OCI-LY7 (cell line): ENCODE data around the gene HABP2. TPM values are rescaled to one million over a fixed set of nuclear protein-coding genes. Genes with fewer than 3 reads are reported as not detected.

ENCODE experiments used
- BruUV-seq: library from RNA; stranded (reverse); fragments of 400-500 nt; replicated peaks from 2 replicates; lab custom pipeline; 2021; lab: Mats Ljungman, UMichigan
- CTCF ChIA-PET: fragments of 300-600 bp; sonication (Branson Sonifier 250); formaldehyde crosslinking; loops from one replicate; lab custom pipeline; 2022; ENCODE audit warnings: antibody characterized with exemption; ENCODE audit not compliant: unreplicated experiment; lab: Charles Lee
- POLR2A ChIA-PET: fragments of 300-600 bp; sonication (Branson Sonifier 250); formaldehyde crosslinking; loops from one replicate; lab custom pipeline; 2022; ENCODE audit warnings: antibody characterized with exemption; lab: Charles Lee
- DNase-seq: peaks from one replicate; pipeline ENCODE4 v3.0.0-alpha.2; 2015; ENCODE audit warnings: low spot score
- H2AFZ ChIP-seq: fragments of 200-600 bp; sonication (generic), shearing (Covaris generic); 2 replicates; pipeline ENCODE4 v1.6.1; 2014; ENCODE audit warnings: mild to moderate bottlenecking, antibody characterized with exemption, low read length, moderate library complexity
- H3K27ac ChIP-seq: fragments of 200-600 bp; sonication (generic); 2 replicates; pipeline ENCODE4 v1.5.1; 2014; ENCODE audit warnings: mixed run types, low read depth, mild to moderate bottlenecking, moderate library complexity, low read length, inconsistent platforms; ENCODE audit not compliant: poor library complexity, severe bottlenecking
- H3K36me3 ChIP-seq: fragments of 200-600 bp; sonication (generic); 2 replicates; pipeline ENCODE4 v1.6.1; 2014; ENCODE audit warnings: mild to moderate bottlenecking, antibody characterized with exemption, low read length, moderate library complexity, mixed read lengths; ENCODE audit not compliant: insufficient read depth
- H3K4me1 ChIP-seq: fragments of 200-600 bp; sonication (generic); 2 replicates; pipeline ENCODE4 v1.5.1; 2014; ENCODE audit warnings: mild to moderate bottlenecking, low read length; ENCODE audit not compliant: insufficient read depth, poor library complexity, severe bottlenecking
- H3K4me2 ChIP-seq: fragments of 200-600 bp; sonication (generic); 2 replicates; pipeline ENCODE4 v1.6.1; 2014; ENCODE audit warnings: mild to moderate bottlenecking, low read length
- H3K4me3 ChIP-seq: fragments of 200-600 bp; sonication (generic); 2 replicates; pipeline ENCODE4 v1.5.1; 2014; ENCODE audit warnings: mild to moderate bottlenecking, low read depth, low read length; ENCODE audit not compliant: poor library complexity, severe bottlenecking
- H3K79me2 ChIP-seq: fragments of 200-600 bp; sonication (generic); 2 replicates; pipeline ENCODE4 v1.6.1; 2016; ENCODE audit warnings: low read depth, mild to moderate bottlenecking, low read length, moderate library complexity, mixed read lengths; ENCODE audit not compliant: insufficient read depth
- H3K9me2 ChIP-seq: fragments of 200-600 bp; sonication (generic); 2 replicates; pipeline ENCODE4 v1.6.1; 2016; ENCODE audit warnings: mild to moderate bottlenecking, low read length, mixed read lengths; ENCODE audit not compliant: insufficient read depth
- H3K9me3 ChIP-seq: fragments of 200-600 bp; sonication (generic); 2 replicates; pipeline ENCODE4 v1.6.1; 2014; ENCODE audit warnings: mild to moderate bottlenecking, mixed run types, low read length, mixed read lengths
- H4K20me1 ChIP-seq: fragments of 200-600 bp; sonication (generic); 2 replicates; pipeline ENCODE4 v1.6.1; 2014; ENCODE audit warnings: mild to moderate bottlenecking, antibody characterized with exemption, low read length, moderate library complexity, mixed read lengths; ENCODE audit not compliant: insufficient read depth
- EZH2phosphoT487 ChIP-seq: fragments of 200-600 bp; sonication (generic); IDR thresholded peaks from 2 replicates; pipeline ENCODE4 v1.6.1; 2018; ENCODE audit warnings: low read depth, borderline replicate concordance, mild to moderate bottlenecking, mixed run types, antibody characterized with exemption, low read length, moderate library complexity, mixed read lengths
- intact Hi-C: fragments of 100-400 bp; cut with micrococcal nuclease; formaldehyde crosslinking; loops from one replicate; pipeline ENCODE4 v1.10.0; 2022; ENCODE audit not compliant: unreplicated experiment
- total RNA-seq, 2 experiments: library from RNA; depleted of rRNA in 1 of 2; stranded (reverse); fragments of >200 nt in 1 of 2; shearing (Covaris generic) in 1 of 2; gene quantifications; 2 replicates each; pipeline ENCODE4 v1.2.3, GENCODE V29; 2014 to 2022
- TF ChIP-seq, protein P1 (sequence below): fragments of 200-600 bp; sonication (generic); conservative IDR thresholded peaks from 2 replicates; pipeline ENCODE4 v1.5.1; 2014; ENCODE audit warnings: mild to moderate bottlenecking, antibody characterized with exemption, low read length, moderate library complexity, mixed read lengths

Gene HABP2
- total RNA-seq, 2 experiments from 2014 or later, result not detected

DNA sequence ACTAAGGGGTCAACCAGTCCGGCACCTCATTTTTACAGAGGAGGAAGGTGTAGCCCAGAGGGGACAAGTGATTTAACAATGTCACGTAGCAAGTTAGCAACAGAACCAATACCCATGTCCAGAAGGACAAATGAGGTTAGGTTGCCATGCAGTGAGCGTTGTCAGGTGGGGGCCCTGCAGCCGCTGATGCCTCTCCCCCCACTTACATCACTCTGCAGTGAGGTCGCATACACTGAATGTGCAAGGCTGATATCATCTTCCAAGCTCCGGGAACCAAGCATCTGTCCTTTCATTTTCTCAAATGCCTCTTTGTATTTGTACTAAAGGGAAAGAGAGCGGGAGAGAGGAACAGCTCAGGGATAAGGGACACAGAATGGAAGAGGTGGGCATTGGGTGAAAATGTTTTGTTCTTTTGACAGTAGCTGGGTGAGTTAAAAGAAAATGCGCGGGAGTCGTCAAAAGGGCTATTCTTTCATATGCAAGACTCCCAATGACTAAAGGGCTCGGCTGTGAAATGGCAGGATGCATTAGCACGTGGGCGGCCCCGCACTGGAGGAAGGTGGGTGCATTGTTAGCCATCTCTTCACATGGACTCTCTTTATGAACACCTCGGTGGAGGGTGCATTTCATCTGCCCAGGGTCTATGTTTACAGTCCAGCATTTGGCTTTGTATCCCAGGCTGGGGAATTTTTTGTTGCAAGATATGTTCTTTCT lies 61.3 kb downstream of the HABP2 start:
- Histone ChIP-seq H3K79me2 (no peaks in the 10 kb centered on the region), H3K4me2 (no peak overlapping the region), H4K20me1 (no peaks in the 10 kb centered on the region), H3K36me3 (no peaks in the 10 kb centered on the region), H3K27ac (no peak overlapping the region), H2AFZ (no peak overlapping the region), H3K4me3 (no peak overlapping the region), H3K4me1 (no peaks in the 10 kb centered on the region), H3K9me2 (no peaks in the 10 kb centered on the region), H3K9me3 (no peaks in the 10 kb centered on the region)
- intact Hi-C loops, result no loop called here
- POLR2A ChIA-PET, result no interaction called here
- TF ChIP-seq EZH2phosphoT487, result no peak
- TF ChIP-seq, protein P1, sequence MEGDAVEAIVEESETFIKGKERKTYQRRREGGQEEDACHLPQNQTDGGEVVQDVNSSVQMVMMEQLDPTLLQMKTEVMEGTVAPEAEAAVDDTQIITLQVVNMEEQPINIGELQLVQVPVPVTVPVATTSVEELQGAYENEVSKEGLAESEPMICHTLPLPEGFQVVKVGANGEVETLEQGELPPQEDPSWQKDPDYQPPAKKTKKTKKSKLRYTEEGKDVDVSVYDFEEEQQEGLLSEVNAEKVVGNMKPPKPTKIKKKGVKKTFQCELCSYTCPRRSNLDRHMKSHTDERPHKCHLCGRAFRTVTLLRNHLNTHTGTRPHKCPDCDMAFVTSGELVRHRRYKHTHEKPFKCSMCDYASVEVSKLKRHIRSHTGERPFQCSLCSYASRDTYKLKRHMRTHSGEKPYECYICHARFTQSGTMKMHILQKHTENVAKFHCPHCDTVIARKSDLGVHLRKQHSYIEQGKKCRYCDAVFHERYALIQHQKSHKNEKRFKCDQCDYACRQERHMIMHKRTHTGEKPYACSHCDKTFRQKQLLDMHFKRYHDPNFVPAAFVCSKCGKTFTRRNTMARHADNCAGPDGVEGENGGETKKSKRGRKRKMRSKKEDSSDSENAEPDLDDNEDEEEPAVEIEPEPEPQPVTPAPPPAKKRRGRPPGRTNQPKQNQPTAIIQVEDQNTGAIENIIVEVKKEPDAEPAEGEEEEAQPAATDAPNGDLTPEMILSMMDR, result no peak
- no TSS peak for BruUV-seq
- DNase-seq, result no peak
- CTCF ChIA-PET, result no interaction called here

DNA sequence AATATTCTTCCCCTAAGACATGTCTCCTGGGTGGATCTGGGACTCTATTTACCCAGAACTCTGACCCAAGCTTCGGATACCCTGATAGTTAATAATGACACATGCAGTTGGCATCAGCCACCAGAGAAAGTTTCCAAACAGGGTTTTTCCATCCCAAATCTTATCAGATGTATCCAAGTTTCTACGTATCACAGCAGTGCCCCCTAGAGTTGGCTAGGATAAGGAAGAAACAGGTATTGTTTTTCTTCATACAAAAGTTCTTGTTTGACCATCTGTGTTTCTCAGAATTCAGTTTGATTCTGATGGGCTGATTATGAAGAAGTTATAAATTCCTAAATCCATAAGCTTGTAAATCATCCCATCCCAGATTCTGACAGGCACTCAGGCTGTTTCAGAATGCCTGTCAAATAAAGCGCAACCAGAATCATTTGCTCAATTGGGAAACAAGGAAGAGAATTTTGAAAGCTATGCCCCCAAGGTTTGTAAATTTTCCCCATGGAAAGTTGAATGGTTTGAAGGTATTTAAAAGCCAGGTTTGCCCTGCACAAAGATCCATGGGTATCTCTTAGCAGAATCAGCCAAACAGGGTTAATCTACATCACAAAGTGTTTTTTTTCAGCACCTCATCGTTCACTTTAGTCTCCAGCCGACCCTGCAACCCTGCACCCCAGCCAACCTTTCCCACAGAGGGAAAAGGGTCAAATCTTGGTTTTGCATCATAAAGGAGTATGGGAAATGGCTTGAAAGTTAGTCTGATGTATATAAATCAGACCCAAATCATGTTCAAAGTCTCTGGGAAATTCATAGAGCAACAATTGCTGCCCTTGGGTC lies 63.6 kb downstream of the HABP2 start:
- peak; percentile 1 for DNase-seq
- intact Hi-C loops, result no loop called here
- Histone ChIP-seq H2AFZ (no peak overlapping the region), H3K4me2 (no peak overlapping the region), H3K9me3 (no peaks in the 10 kb centered on the region), H3K9me2 (no peaks in the 10 kb centered on the region), H3K36me3 (no peaks in the 10 kb centered on the region), H4K20me1 (no peaks in the 10 kb centered on the region), H3K79me2 (no peaks in the 10 kb centered on the region), H3K4me3 (no peak overlapping the region), H3K27ac (no peak overlapping the region), H3K4me1 (no peaks in the 10 kb centered on the region)
- TF ChIP-seq, protein P1, result peak; percentile 72
- TF ChIP-seq EZH2phosphoT487, result no peak
- BruUV-seq, result no TSS peak
- CTCF ChIA-PET, result no interaction called here
- POLR2A ChIA-PET, result interaction anchor here (0.7 kb wide), 1 partner anchor 317 kb away, joined by 4 read pairs; no protein-coding TSS in a partner anchor
